PFSK-1 (cell line): ENCODE data around the gene TBC1D9B.

Source experiments
- POLR2AphosphoS5 ChIP-seq: IDR thresholded peaks from 2 replicates; pipeline ENCODE4 v1.6.1; 2012; ENCODE audit warnings: low read depth, mild to moderate bottlenecking, control low read depth, low read length, moderate library complexity
- SIN3A ChIP-seq: IDR thresholded peaks from 2 replicates; pipeline ENCODE4 v1.6.1; 2012; ENCODE audit warnings: mild to moderate bottlenecking, low read length, moderate library complexity, borderline replicate concordance; ENCODE audit not compliant: insufficient read depth
- TAF1 ChIP-seq: IDR thresholded peaks from 2 replicates; pipeline ENCODE4 v1.6.1; 2012; ENCODE audit warnings: low read length, control low read depth, borderline replicate concordance; ENCODE audit not compliant: insufficient read depth
- TF ChIP-seq, protein P1 (sequence below), 2 experiments: IDR thresholded peaks; 2 replicates each; pipeline versions ENCODE4 v1.6.1 to v1.8.0; 2011 to 2012; ENCODE audit warnings: low read depth in 2 of 2, low read length in 2 of 2, control low read depth in 1 of 2, inconsistent platforms in 1 of 2, mild to moderate bottlenecking in 1 of 2, moderate library complexity in 1 of 2; ENCODE audit not compliant: insufficient read depth in 1 of 2

- TF ChIP-seq TAF1 (no peak), POLR2AphosphoS5 (no peak), SIN3A (no peak)
- TF ChIP-seq, protein P1, sequence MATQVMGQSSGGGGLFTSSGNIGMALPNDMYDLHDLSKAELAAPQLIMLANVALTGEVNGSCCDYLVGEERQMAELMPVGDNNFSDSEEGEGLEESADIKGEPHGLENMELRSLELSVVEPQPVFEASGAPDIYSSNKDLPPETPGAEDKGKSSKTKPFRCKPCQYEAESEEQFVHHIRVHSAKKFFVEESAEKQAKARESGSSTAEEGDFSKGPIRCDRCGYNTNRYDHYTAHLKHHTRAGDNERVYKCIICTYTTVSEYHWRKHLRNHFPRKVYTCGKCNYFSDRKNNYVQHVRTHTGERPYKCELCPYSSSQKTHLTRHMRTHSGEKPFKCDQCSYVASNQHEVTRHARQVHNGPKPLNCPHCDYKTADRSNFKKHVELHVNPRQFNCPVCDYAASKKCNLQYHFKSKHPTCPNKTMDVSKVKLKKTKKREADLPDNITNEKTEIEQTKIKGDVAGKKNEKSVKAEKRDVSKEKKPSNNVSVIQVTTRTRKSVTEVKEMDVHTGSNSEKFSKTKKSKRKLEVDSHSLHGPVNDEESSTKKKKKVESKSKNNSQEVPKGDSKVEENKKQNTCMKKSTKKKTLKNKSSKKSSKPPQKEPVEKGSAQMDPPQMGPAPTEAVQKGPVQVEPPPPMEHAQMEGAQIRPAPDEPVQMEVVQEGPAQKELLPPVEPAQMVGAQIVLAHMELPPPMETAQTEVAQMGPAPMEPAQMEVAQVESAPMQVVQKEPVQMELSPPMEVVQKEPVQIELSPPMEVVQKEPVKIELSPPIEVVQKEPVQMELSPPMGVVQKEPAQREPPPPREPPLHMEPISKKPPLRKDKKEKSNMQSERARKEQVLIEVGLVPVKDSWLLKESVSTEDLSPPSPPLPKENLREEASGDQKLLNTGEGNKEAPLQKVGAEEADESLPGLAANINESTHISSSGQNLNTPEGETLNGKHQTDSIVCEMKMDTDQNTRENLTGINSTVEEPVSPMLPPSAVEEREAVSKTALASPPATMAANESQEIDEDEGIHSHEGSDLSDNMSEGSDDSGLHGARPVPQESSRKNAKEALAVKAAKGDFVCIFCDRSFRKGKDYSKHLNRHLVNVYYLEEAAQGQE (IDR thresholded peaks at IDR 0.05; ENCODE audit: insufficient read depth in 1 of 2, low read depth in 2 of 2, low read length in 2 of 2): no peak
These were observed 4.9 kb downstream of the TBC1D9B start for GRCh38 chr5:179902763-179903158.
